Measurements from ENCODE around the gene S1PR2.
"Not testable (repeated sequence)": the region's sequence is repeated elsewhere in the genome, so short reads cannot be mapped to it uniquely, and the experiment has no call there.

S1PR2 gene

DNA sequence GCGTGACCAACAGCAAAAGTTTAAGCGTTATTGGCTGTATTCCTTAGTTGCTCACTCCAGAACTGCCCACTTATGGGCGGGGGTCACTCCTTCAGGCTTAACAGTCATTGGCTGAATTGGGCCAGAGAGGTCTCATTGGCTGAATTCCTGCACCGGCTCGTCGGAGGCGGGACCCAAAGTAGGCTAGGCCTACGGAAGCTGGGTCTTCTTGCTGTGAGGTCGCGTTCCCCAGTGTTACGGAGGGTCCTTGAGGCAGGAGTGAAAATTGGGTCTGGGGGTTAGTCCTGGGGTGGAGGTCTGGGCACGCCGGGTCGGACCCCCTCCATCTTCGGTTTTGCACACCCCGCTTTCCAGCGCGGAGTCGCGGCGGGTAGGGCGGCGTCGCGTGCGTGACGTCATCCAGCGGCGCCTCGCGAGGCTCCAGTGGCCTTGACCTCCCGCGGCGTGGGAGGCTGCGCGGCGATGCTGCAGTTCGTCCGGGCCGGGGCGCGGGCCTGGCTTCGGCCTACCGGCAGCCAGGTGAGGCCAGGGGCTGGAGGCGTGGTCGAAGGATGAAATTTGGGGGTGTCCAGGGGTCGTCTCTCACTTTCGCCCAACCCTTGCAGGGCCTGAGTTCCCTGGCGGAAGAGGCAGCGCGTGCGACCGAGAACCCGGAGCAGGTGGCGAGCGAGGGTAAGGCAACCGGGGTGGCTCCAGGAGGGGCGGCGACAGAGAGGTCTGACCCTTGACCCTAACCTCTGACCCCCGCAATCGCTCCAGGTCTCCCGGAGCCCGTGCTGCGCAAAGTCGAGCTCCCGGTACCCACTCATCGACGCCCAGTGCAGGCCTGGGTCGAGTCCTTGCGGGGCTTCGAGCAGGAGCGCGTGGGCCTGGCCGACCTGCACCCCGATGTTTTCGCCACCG, 20.9 kb upstream of the S1PR2 start, which contains the start of gene MRPL4:
Gene MRPL4 (plus strand): TSS at position 423 of the 903 bp plus-strand sequence. CDS start 40 bp downstream, at position 463.
- DNase-seq = peak; percentile 95

DNA sequence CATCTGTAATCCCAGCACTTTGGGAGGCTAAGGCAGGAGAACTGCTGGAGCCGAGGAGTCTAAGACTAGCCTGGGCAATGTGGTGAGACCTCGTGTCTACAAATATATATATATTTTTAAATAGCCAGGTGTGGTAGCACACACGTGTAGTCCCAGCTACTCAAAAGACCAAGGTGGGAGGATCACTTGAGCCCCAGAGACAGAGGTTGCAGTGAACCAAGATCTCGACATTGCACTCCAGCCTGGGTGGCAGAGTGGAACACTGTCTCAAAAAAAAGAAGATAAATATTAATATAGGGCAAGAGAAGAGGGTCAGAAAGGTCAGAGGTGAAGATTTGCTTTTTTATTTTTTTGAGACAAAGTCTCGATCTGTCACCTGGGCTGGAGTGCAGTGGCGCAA, 15.4 kb upstream of the S1PR2 start:
- DNase-seq = no peak

GRCh38 chr19:10245189-10245939, 14.2 kb upstream of the S1PR2 start:
- no peak for DNase-seq

GRCh38 chr19:10243606-10244005, 12.5 kb upstream of the S1PR2 start:
- no peak for DNase-seq

DNA sequence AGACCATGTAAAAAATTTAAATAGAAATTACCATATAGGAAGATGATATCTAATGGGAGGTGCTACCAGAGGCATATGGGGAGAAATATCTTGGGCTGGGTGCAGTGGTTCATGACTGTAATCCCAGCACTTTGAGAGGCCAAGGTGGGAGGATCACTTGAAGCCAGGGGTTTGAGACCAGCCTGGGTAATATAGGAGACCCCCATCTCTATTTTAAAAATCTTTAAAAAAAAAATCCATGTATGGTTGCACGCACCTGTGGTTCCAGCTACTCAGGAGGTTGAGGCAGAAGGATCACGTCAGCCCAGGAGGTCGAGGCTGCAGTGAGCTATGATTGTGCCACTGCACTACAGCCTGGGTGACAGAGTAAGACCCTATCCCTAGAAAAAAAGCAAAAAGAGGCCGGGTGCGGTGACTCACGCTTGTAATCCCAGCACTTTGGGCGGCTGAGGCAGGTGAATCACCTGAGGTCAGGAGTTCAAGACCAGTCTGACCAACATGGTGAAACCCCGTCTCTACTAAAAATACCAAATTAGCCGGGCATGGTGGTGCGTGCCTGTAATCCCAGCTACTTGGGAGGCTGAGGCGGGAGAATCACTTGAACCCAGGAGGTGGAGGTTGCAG, 10.8 kb upstream of the S1PR2 start:
- DNase-seq = not testable (repeated sequence)

GRCh38 chr19:10238172-10238783, 7.1 kb upstream of the S1PR2 start:
- no peak for DNase-seq

- no peak for DNase-seq
Measured at GRCh38 chr19:10237702-10238101, 6.6 kb upstream of the S1PR2 start.

- DNase-seq = not testable (repeated sequence)
Measured at GRCh38 chr19:10235409-10235808, 4.3 kb upstream of the S1PR2 start.

DNA sequence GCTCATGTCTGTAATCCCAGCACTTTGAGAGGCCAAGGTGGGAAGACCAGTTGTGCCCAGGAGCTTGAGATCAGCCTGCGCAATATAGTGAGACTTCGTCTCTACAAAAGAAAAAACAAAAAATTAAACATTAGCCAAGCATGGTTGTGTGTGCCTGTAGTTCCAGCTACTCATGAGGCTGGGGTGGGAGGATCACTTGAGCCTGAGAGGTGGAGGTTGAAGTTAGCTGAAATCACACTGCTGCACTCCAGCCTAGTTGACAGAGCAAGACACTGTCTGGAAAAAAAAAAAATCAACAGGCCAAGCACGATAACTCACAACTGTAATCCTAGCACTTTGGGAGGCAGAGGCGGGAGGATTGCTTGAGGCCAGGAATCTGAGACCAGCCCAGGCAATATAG, 3.9 kb upstream of the S1PR2 start:
- no peak for DNase-seq

DNA sequence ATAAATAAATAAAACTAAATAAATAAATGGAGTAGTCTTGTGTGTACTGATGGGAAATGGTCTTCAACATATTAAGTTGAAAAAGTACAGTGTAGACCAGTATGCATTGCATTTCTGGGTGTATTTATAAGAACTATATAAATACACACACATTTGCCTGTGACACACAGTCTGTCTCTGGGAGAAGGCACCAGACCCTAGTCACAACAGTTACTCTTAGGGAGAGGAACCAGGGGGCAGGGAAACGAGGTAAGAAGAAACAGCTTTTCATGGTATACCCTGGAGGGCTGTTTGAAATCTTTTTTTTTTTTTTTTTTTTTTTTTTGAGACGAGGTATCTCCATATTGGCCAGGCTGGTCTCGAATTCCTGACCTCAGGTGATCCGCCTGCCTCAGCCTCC, 2.8 kb upstream of the S1PR2 start:
- no peak for DNase-seq

GRCh38 chr19:10231612-10232228, 589 bp upstream of the S1PR2 start:
- no peak for DNase-seq

DNA sequence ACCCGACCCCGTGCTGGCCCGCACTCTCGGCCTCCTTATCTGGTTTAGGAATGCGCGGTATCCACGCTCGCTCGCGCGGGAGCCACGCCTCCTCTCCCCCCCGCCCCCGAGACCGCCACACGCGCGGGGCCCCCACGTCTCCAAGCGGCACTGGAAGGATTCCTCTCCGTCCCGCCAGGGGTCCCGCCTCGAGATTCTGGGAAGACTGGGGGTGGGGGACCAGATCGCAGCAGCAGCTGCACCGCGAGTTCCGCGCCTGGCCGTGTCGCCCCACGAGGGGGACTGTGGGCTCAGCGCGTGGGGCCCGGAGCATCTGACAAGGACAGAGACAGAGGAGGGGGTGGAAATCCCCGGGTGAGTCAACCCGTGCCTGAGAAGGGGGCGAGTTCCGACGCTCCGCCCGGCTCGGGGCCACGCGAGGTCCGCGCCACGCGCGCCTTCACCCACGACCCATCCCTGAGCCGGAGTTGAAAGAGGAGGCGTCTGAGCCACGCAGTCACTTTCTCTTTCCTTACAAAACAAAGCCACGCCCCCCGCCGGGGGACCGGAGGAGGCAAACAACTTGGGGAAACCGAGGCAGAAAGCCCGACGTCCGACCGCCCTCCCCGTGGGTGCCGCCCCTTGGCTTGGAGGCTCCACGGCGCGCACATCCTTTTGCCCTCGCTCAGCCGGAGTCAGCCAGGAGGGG, 814 bp downstream of the S1PR2 start:
- no peak for DNase-seq

GRCh38 chr19:10228920-10229319, 2.2 kb downstream of the S1PR2 start:
- no peak for DNase-seq

GRCh38 chr19:10228393-10228792, 2.7 kb downstream of the S1PR2 start:
- no peak for DNase-seq

GRCh38 chr19:10227026-10227971, 3.8 kb downstream of the S1PR2 start:
- no peak for DNase-seq

GRCh38 chr19:10226376-10227025, 4.6 kb downstream of the S1PR2 start:
- DNase-seq = no peak

DNA sequence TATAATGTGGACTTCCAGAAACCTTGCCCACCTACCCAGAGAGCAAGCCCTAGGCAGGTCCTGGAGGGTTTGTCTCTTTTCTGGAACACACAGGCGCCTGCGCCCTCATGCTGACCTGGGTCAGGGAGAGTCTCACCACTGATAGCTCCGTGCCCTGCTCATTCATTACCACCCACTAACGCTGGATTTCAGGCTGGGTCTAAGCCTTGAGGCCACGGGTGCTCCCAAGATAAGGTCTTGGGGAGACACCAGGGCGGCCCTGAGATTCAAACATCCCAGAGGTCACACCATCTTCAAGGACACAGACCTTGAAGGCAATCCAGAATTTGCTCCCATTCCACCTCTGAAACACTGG, 5.1 kb downstream of the S1PR2 start:
- no peak for DNase-seq

- no peak for DNase-seq
Measured at GRCh38 chr19:10224337-10224736, 6.8 kb downstream of the S1PR2 start.

GRCh38 chr19:10223488-10224213, 7.5 kb downstream of the S1PR2 start:
- DNase-seq = no peak
